HepG2 (cell line): ENCODE results near the gene ALG14. TPM values are rescaled to one million over a fixed set of nuclear protein-coding genes. Genes with fewer than 3 reads are reported as not detected.

Source experiments
- ARNTL ChIP-seq: sonication (generic); formaldehyde crosslinking; IDR thresholded peaks from 2 replicates; pipeline ENCODE4 v1.4.0; 2020; ENCODE audit warnings: mild to moderate bottlenecking, missing genetic modification reagents
- CENPBD1 ChIP-seq: sonication (generic); formaldehyde crosslinking; IDR thresholded peaks from 2 replicates; pipeline ENCODE4 v1.8.0; 2022; ENCODE audit warnings: missing genetic modification reagents, low read depth, mild to moderate bottlenecking, borderline replicate concordance
- DNMT1 ChIP-seq: sonication (generic); formaldehyde crosslinking; IDR thresholded peaks from 2 replicates; pipeline ENCODE4 v1.5.1; 2020; ENCODE audit warnings: mild to moderate bottlenecking, missing genetic modification reagents
- FOXK2 ChIP-seq: fragments of 450-650 bp; IDR thresholded peaks from 2 replicates; pipeline ENCODE4 v1.6.1; 2016
- GPN1 ChIP-seq: sonication (generic); formaldehyde crosslinking; IDR thresholded peaks from 2 replicates; pipeline ENCODE4 v1.5.1; 2020; ENCODE audit warnings: missing genetic modification reagents, borderline replicate concordance
- IRX3 ChIP-seq: sonication (generic); formaldehyde crosslinking; IDR thresholded peaks from 2 replicates; pipeline ENCODE4 v1.8.1; 2023; ENCODE audit warnings: mild to moderate bottlenecking, low read depth, missing genetic modification reagents, borderline replicate concordance
- KLF9 ChIP-seq: IDR thresholded peaks from 2 replicates; pipeline ENCODE4 v1.6.1; 2016; ENCODE audit warnings: low read depth
- MLLT10 ChIP-seq: sonication (generic); formaldehyde crosslinking; IDR thresholded peaks from 2 replicates; pipeline ENCODE4 v1.4.0; 2020; ENCODE audit warnings: missing genetic modification reagents
- MYC ChIP-seq: sonication (generic); formaldehyde crosslinking; IDR thresholded peaks from 2 replicates; pipeline ENCODE4 v1.9.0; 2021; ENCODE audit warnings: missing genetic modification reagents, borderline replicate concordance
- NFKB2 ChIP-seq: sonication (generic); formaldehyde crosslinking; IDR thresholded peaks from 2 replicates; pipeline ENCODE4 v1.4.0; 2020; ENCODE audit warnings: missing genetic modification reagents, borderline replicate concordance
- NRL ChIP-seq: sonication (generic); formaldehyde crosslinking; IDR thresholded peaks from 2 replicates; pipeline ENCODE4 v1.5.0; 2020; ENCODE audit warnings: missing genetic modification reagents, mild to moderate bottlenecking, moderate library complexity, borderline replicate concordance
- PITX1 ChIP-seq: sonication (generic); formaldehyde crosslinking; IDR thresholded peaks from 2 replicates; pipeline ENCODE4 v1.5.1; 2020; ENCODE audit warnings: mild to moderate bottlenecking, missing genetic modification reagents
- POLR2A ChIP-seq, 2 experiments: IDR thresholded peaks; 2 replicates each; pipeline ENCODE4 v1.6.1; 2011; ENCODE audit warnings: low read depth in 2 of 2, low read length in 2 of 2, mild to moderate bottlenecking in 1 of 2, moderate library complexity in 1 of 2; ENCODE audit not compliant: insufficient read depth in 1 of 2
- SALL1 ChIP-seq: sonication (generic); formaldehyde crosslinking; IDR thresholded peaks from 2 replicates; pipeline ENCODE4 v1.8.0; 2022; ENCODE audit warnings: mild to moderate bottlenecking, missing genetic modification reagents
- ZBTB25 ChIP-seq: IDR thresholded peaks from 2 replicates; pipeline ENCODE4 v1.6.1; 2018; ENCODE audit warnings: missing genetic modification reagents
- ZFY ChIP-seq: sonication (generic); formaldehyde crosslinking; IDR thresholded peaks from 2 replicates; pipeline ENCODE4 v1.4.0; 2020; ENCODE audit warnings: missing genetic modification reagents
- ZNF292 ChIP-seq: sonication (generic); formaldehyde crosslinking; IDR thresholded peaks from 2 replicates; pipeline ENCODE4 v1.8.1; 2022; ENCODE audit warnings: mild to moderate bottlenecking, low read depth, missing genetic modification reagents, borderline replicate concordance
- ZNF362 ChIP-seq: sonication (generic); formaldehyde crosslinking; IDR thresholded peaks from 2 replicates; pipeline ENCODE4 v1.4.0; 2020; ENCODE audit warnings: missing genetic modification reagents, mild to moderate bottlenecking, borderline replicate concordance
- ZNF543 ChIP-seq: sonication (generic); formaldehyde crosslinking; IDR thresholded peaks from 2 replicates; pipeline ENCODE4 v1.4.0; 2020; ENCODE audit warnings: mild to moderate bottlenecking, missing genetic modification reagents
- ZNF839 ChIP-seq: sonication (generic); formaldehyde crosslinking; IDR thresholded peaks from 2 replicates; pipeline ENCODE4 v1.4.0; 2020; ENCODE audit warnings: missing genetic modification reagents, mild to moderate bottlenecking, borderline replicate concordance
- polyA plus RNA-seq, 8 experiments: library from polyadenylated mRNA; depleted of rRNA in 3 of 8; stranded (reverse) in 7 of 8; unstranded in 1 of 8; fragments of >200 nt; fragmentation: Illumina TruSeq in 4 of 8; extraction: Trizol in 4 of 8; gene quantifications; 2 replicates each; pipeline versions ENCODE4 v1.2.1 to v1.2.3, GENCODE V29; 2011 to 2016; ENCODE audit warnings: low read depth in 4 of 8, missing spikeins in 1 of 8, mixed read lengths in 1 of 8; ENCODE audit not compliant: insufficient read depth in 1 of 8
- total RNA-seq, 5 experiments: library from RNA; depleted of rRNA; stranded (reverse); fragments of >200 nt; fragmentation: Illumina TruSeq; extraction: Trizol; gene quantifications; 2 replicates each; pipeline ENCODE4 v1.2.3, GENCODE V29; 2016; ENCODE audit warnings: low read depth in 1 of 5
- TF ChIP-seq, protein P1 (sequence below): sonication (generic); formaldehyde crosslinking; IDR thresholded peaks from 2 replicates; pipeline ENCODE4 v1.4.0; 2020; ENCODE audit warnings: missing genetic modification reagents
- TF ChIP-seq, protein P2 (sequence below): sonication (generic); formaldehyde crosslinking; IDR thresholded peaks from 2 replicates; pipeline ENCODE4 v1.5.1; 2020; ENCODE audit warnings: missing genetic modification reagents, mild to moderate bottlenecking, borderline replicate concordance

ALG14 gene
- total and polyA plus RNA-seq, 2 of the 13 experiments (the other 11 are each of a cell fraction or from before 2014, with no cell fraction given) = 4.5 to 12.7 TPM

DNA sequence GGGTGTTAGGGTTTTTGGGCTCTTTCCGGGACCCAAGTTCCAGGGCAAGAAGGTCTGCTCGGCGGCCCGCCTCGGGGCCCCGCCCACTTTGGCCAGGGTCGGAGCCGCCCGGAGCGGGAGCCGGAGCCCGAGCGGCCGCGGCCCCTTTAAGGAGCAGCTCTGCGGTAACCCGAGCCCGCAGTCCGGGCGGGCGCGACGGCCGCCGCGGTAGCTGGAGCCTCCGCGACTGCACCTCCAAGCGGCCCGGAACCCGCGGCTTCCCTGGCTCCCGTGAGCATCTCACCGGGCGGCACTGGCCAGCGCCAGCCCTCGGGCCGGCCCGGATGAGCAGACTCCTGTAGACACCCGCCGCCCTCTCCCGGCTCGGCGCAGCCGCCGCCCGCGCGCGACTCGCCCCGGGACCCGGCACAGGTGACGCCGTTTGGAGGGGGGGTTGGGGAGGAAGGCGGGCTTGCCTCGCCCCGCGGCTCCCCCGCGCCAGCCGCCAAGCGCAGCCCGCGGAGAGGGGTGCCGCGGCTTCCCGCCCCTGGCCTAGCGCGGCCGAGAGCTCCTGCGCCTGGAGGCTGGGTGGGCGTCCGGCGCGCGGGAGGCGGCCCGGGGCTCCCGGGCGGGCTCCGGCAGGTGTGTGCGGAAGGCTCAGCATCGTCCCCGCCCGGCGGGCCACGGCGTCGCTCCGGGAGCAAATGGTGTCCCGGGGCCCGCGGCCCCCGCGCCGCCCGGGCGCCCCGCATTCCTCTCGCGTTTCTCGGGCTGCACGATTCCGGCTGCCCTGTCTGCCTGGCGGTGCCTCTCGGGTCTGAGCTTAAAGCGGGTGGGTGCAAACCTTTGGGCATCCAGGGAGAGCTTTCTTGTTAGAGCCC is 44.7 kb upstream of the ALG14 start, which contains the start of gene TLCD4 (continued):
- TF ChIP-seq ZNF362 (CRISPR knock-in tag) (no peak), IRX3 (0 out of 2 replicates have a peak, but pooled peaks have one; percentile 43), FOXK2 (no peak), KLF9 (CRISPR knock-in tag) (no peak), DNMT1 (CRISPR knock-in tag) (no peak), POLR2A (IDR thresholded peaks at IDR 0.05; ENCODE audit: insufficient read depth in 1 of 2, low read depth in 2 of 2, low read length in 2 of 2) (peak; percentile 57 to 66; a peak in 3 of 4 replicates), NRL (CRISPR knock-in tag) (no peak), ZNF543 (CRISPR knock-in tag) (peak; percentile 63; the same call in 1 of the 2 replicates), MLLT10 (CRISPR knock-in tag) (no peak), ZNF292 (no peak), SALL1 (peak; percentile 37; the same call in 1 of the 2 replicates), ZNF839 (CRISPR knock-in tag) (no peak), NFKB2 (no peak), ZBTB25 (no peak), ZFY (peak; percentile 52), CENPBD1 (CRISPR knock-in tag) (no peak), ARNTL (CRISPR knock-in tag) (0 out of 2 replicates have a peak, but pooled peaks have one; percentile 17), GPN1 (CRISPR knock-in tag) (no peak), MYC (no peak), PITX1 (CRISPR knock-in tag) (no peak)
- TF ChIP-seq, protein P1, sequence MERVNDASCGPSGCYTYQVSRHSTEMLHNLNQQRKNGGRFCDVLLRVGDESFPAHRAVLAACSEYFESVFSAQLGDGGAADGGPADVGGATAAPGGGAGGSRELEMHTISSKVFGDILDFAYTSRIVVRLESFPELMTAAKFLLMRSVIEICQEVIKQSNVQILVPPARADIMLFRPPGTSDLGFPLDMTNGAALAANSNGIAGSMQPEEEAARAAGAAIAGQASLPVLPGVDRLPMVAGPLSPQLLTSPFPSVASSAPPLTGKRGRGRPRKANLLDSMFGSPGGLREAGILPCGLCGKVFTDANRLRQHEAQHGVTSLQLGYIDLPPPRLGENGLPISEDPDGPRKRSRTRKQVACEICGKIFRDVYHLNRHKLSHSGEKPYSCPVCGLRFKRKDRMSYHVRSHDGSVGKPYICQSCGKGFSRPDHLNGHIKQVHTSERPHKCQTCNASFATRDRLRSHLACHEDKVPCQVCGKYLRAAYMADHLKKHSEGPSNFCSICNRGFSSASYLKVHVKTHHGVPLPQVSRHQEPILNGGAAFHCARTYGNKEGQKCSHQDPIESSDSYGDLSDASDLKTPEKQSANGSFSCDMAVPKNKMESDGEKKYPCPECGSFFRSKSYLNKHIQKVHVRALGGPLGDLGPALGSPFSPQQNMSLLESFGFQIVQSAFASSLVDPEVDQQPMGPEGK = peak; percentile 38; the same call in 1 of the 2 replicates
- TF ChIP-seq, protein P2, sequence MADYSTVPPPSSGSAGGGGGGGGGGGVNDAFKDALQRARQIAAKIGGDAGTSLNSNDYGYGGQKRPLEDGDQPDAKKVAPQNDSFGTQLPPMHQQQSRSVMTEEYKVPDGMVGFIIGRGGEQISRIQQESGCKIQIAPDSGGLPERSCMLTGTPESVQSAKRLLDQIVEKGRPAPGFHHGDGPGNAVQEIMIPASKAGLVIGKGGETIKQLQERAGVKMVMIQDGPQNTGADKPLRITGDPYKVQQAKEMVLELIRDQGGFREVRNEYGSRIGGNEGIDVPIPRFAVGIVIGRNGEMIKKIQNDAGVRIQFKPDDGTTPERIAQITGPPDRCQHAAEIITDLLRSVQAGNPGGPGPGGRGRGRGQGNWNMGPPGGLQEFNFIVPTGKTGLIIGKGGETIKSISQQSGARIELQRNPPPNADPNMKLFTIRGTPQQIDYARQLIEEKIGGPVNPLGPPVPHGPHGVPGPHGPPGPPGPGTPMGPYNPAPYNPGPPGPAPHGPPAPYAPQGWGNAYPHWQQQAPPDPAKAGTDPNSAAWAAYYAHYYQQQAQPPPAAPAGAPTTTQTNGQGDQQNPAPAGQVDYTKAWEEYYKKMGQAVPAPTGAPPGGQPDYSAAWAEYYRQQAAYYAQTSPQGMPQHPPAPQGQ = no peak
